Endothelial cell of umbilical vein (primary cell): ENCODE measurements around the gene GFOD1. TPM values are rescaled to one million over a fixed set of nuclear protein-coding genes. Genes with fewer than 3 reads are reported as not detected.

Experiments used
- BruUV-seq: library from RNA; stranded (reverse); fragments of 400-500 nt; replicated peaks from 2 replicates; lab custom pipeline; 2021; lab: Mats Ljungman, UMichigan
- CTCF ChIA-PET: fragments of 300-600, 350-600 bp; sonication (Branson Sonifier 250); formaldehyde crosslinking; loops from one replicate; lab custom pipeline; 2021; ENCODE audit warnings: antibody characterized with exemption, inconsistent platforms; lab: Charles Lee
- POLR2A ChIA-PET: fragments of 300-600, 350-600 bp; sonication (Branson Sonifier 250); formaldehyde crosslinking; loops from one replicate; lab custom pipeline; 2021; ENCODE audit warnings: antibody characterized with exemption, inconsistent platforms; lab: Charles Lee
- DNase-seq: peaks from one replicate; pipeline ENCODE4 v3.0.0-alpha.2; 2011; ENCODE audit warnings: low read depth, low spot score
- FAIRE-seq: peaks from 2 replicates; lab custom pipeline; 2011; peaks lifted over from hg19 to GRCh38; lab: Jason Lieb, UNC
- H2AFZ ChIP-seq: 2 replicates; pipeline ENCODE4 v1.6.0; 2012; ENCODE audit warnings: low read depth, low read length, control low read depth, inconsistent platforms
- H3K27ac ChIP-seq: 2 replicates; pipeline ENCODE4 v1.5.1; 2011; ENCODE audit warnings: low read depth, mild to moderate bottlenecking, control low read depth, low read length, moderate library complexity; ENCODE audit not compliant: insufficient read depth
- H3K27me3 ChIP-seq, 2 experiments: 2 replicates each; pipeline versions ENCODE4 v1.6.0 to v1.6.1; 2011; ENCODE audit warnings: low read length in 2 of 2, mixed read lengths in 1 of 2; ENCODE audit not compliant: control insufficient read depth in 2 of 2, insufficient read depth in 2 of 2
- H3K36me3 ChIP-seq, 2 experiments: 2 replicates in 1 of 2; 3 replicates in 1 of 2; pipeline ENCODE4 v1.5.1; 2011; ENCODE audit warnings: low read length in 2 of 2, mild to moderate bottlenecking in 1 of 2, moderate library complexity in 1 of 2; ENCODE audit not compliant: control insufficient read depth in 2 of 2, insufficient read depth in 2 of 2; ENCODE audit errors: extremely low read depth in 1 of 2
- H3K4me1 ChIP-seq: 3 replicates; pipeline ENCODE4 v1.5.1; 2011; ENCODE audit warnings: mild to moderate bottlenecking, low read length; ENCODE audit not compliant: control insufficient read depth, insufficient read depth; ENCODE audit errors: extremely low read depth
- H3K4me2 ChIP-seq: 2 replicates; pipeline ENCODE4 v1.6.1; 2011; ENCODE audit warnings: low read length, control low read depth, mixed read lengths; ENCODE audit not compliant: insufficient read depth
- H3K4me3 ChIP-seq, 3 experiments: fragments of 200-600 bp in 1 of 3; sonication (generic), shearing (Covaris generic) in 1 of 3; replicated peaks in 1 of 3; 2 replicates each; pipeline ENCODE4 v1.5.1; 2011 to 2016; ENCODE audit warnings: control low read depth in 3 of 3, low read length in 3 of 3, mild to moderate bottlenecking in 2 of 3, inconsistent platforms in 1 of 3, low read depth in 1 of 3, moderate library complexity in 1 of 3; ENCODE audit not compliant: insufficient read depth in 1 of 3
- H3K79me2 ChIP-seq: 2 replicates; pipeline ENCODE4 v1.6.0; 2012; ENCODE audit warnings: low read length, inconsistent platforms; ENCODE audit not compliant: control insufficient read depth, insufficient read depth
- H3K9ac ChIP-seq: replicated peaks from 2 replicates; pipeline ENCODE3; 2011; ENCODE audit warnings: low read length, control low read depth; ENCODE audit not compliant: insufficient read depth; ENCODE audit errors: extremely low read depth
- H3K9me1 ChIP-seq: replicated peaks from 3 replicates; pipeline ENCODE4 v1.6.0; 2011; ENCODE audit warnings: mild to moderate bottlenecking, low read length; ENCODE audit not compliant: control insufficient read depth, insufficient read depth; ENCODE audit errors: extremely low read depth
- H3K9me3 ChIP-seq: replicated peaks from 2 replicates; pipeline ENCODE4 v1.5.1; 2012; ENCODE audit warnings: low read length, inconsistent platforms; ENCODE audit not compliant: control insufficient read depth, insufficient read depth
- H4K20me1 ChIP-seq: replicated peaks from 2 replicates; pipeline ENCODE3; 2011; ENCODE audit warnings: mild to moderate bottlenecking, low read length; ENCODE audit not compliant: control insufficient read depth, insufficient read depth; ENCODE audit errors: extremely low read depth
- CTCF ChIP-seq, 2 donors: IDR thresholded peaks; 1 replicate in 1 of 2; 2 replicates in 1 of 2; pipeline ENCODE4 v1.5.1; 2011; ENCODE audit warnings: low read length in 2 of 2, mild to moderate bottlenecking in 2 of 2, moderate library complexity in 2 of 2, control low read depth in 1 of 2, inconsistent platforms in 1 of 2, low read depth in 1 of 2; ENCODE audit not compliant: insufficient read depth in 1 of 2; ENCODE audit errors: extremely low read depth in 1 of 2
- EZH2 ChIP-seq: IDR thresholded peaks from 2 replicates; pipeline ENCODE4 v1.6.1; 2012; ENCODE audit warnings: borderline replicate concordance, low read depth, mild to moderate bottlenecking, moderate library complexity, low read length, inconsistent platforms; ENCODE audit not compliant: severe bottlenecking
- FOS ChIP-seq: IDR thresholded peaks from 2 replicates; pipeline ENCODE4 v1.6.1; 2011; ENCODE audit warnings: mild to moderate bottlenecking, low read length, moderate library complexity, borderline replicate concordance; ENCODE audit not compliant: insufficient read depth
- GATA2 ChIP-seq: IDR thresholded peaks from 2 replicates; pipeline ENCODE4 v1.7.0; 2011; ENCODE audit warnings: low read depth, mild to moderate bottlenecking, moderate library complexity, mixed read lengths, low read length; ENCODE audit not compliant: insufficient read length, insufficient read depth
- JUN ChIP-seq: IDR thresholded peaks from 2 replicates; pipeline ENCODE4 v1.6.1; 2011; ENCODE audit warnings: borderline replicate concordance, low read depth; ENCODE audit not compliant: insufficient read length, insufficient read depth
- MAX ChIP-seq: IDR thresholded peaks from 2 replicates; pipeline ENCODE4 v1.6.1; 2011; ENCODE audit not compliant: insufficient read depth, insufficient read length
- MYC ChIP-seq: IDR thresholded peaks from one replicate; pipeline ENCODE4 v1.6.1; 2011; ENCODE audit warnings: mild to moderate bottlenecking, low read depth, low read length
- POLR2A ChIP-seq: IDR thresholded peaks from 2 replicates; pipeline ENCODE4 v1.6.1; 2012; ENCODE audit warnings: low read depth, mild to moderate bottlenecking, control low read depth, low read length
- POLR2AphosphoS5 ChIP-seq: IDR thresholded peaks from 2 replicates; pipeline ENCODE4 v1.6.1; 2012; ENCODE audit warnings: low read depth, mild to moderate bottlenecking, control low read depth, low read length, moderate library complexity; ENCODE audit not compliant: insufficient read depth
- dilution Hi-C: fragments of 300-500 bp; cut with MboI; formaldehyde crosslinking; loops from one replicate; pipeline ENCODE4 v1.15.0; 2019; ENCODE audit warnings: low sequenced_read_pairs; ENCODE audit not compliant: extremely low pct_ligation_motif_present
- intact Hi-C: fragments of 100-400 bp; cut with micrococcal nuclease; formaldehyde crosslinking; loops from one replicate; pipeline ENCODE4 v1.10.0; 2022
- polyA plus RNA-seq, 4 experiments: library from polyadenylated mRNA; depleted of rRNA in 3 of 4; stranded (reverse) in 3 of 4; unstranded in 1 of 4; fragments of >200 nt; gene quantifications; 2 replicates each; pipeline versions ENCODE4 v1.2.1 to v1.2.3, GENCODE V29; 2011 to 2012; ENCODE audit warnings: missing spikeins in 1 of 4
- total RNA-seq: library from RNA; stranded (reverse); gene quantifications from 2 replicates; pipeline ENCODE4 v1.2.3, GENCODE V29; 2021

The GFOD1 gene
- total and polyA plus RNA-seq, 2 donors (not counting 3 experiments of a cell fraction or from before 2014, with no cell fraction given) = 12.1 to 24.1 TPM

- Histone ChIP-seq H3K9ac (no peak overlapping the region), H3K4me1 (peaks cover under 1% of the 10 kb centered on the region), H3K27me3 (no peaks in the 10 kb centered on the region), H3K9me1 (no peaks in the 10 kb centered on the region), H3K27ac (no peak overlapping the region), H2AFZ (no peak overlapping the region), H3K4me3 (no peak overlapping the region), H4K20me1 (no peaks in the 10 kb centered on the region), H3K4me2 (no peak overlapping the region), H3K36me3 (no peaks in the 10 kb centered on the region), H3K79me2 (no peaks in the 10 kb centered on the region), H3K9me3 (no peaks in the 10 kb centered on the region)
- intact Hi-C loops = no loop called here
- FAIRE-seq = no peak
- CTCF ChIA-PET = interaction anchor here (3.1 kb wide), 1 partner anchor 161 kb away, joined by 13 read pairs; the partner anchor contains the start of gene SIRT5
- POLR2A ChIA-PET = no interaction called here
- BruUV-seq = no TSS peak
- dilution Hi-C loops = no loop called here
- TF ChIP-seq EZH2 (no peak), MYC (no peak), FOS (no peak), MAX (no peak), JUN (no peak), POLR2AphosphoS5 (no peak), CTCF (IDR thresholded peaks at IDR 0.05; ENCODE audit: extremely low read depth in 1 of 2, insufficient read depth in 1 of 2, low read depth in 1 of 2, low read length in 2 of 2) (no peak), GATA2 (no peak), POLR2A (no peak)
- DNase-seq = no peak
Observed at GRCh38 chr6:13413466-13413862, 73.9 kb downstream of the GFOD1 start.
